ENCODE results near the gene RAB11FIP5.

Gene RAB11FIP5

GRCh38 chr2:73035899-73036711 lies 76.6 kb downstream of the RAB11FIP5 start:
- DNase-seq (ENCODE audit: low read depth in 2 of 3, low spot score in 2 of 3), result no peak

GRCh38 chr2:73034661-73035375 lies 77.9 kb downstream of the RAB11FIP5 start:
- no peak for DNase-seq (ENCODE audit: low read depth in 2 of 3, low spot score in 2 of 3)

- DNase-seq (ENCODE audit: low read depth in 2 of 3, low spot score in 2 of 3), result no peak
These were observed 78.9 kb downstream of the RAB11FIP5 start for GRCh38 chr2:73033766-73034381.

- no peak for DNase-seq (ENCODE audit: low read depth in 2 of 3, low spot score in 2 of 3)
These were observed 79.5 kb downstream of the RAB11FIP5 start for GRCh38 chr2:73033142-73033765.

- DNase-seq (ENCODE audit: low read depth in 2 of 3, low spot score in 2 of 3), result no peak
These were observed 80.0 kb downstream of the RAB11FIP5 start for GRCh38 chr2:73032702-73033097.

GRCh38 chr2:73031725-73032701 lies 80.7 kb downstream of the RAB11FIP5 start:
- no peak for DNase-seq (ENCODE audit: low read depth in 2 of 3, low spot score in 2 of 3)

- no peak for DNase-seq (ENCODE audit: low read depth in 2 of 3, low spot score in 2 of 3)
These were observed 81.6 kb downstream of the RAB11FIP5 start for GRCh38 chr2:73031095-73031678.

- no peak for DNase-seq (ENCODE audit: low read depth in 2 of 3, low spot score in 2 of 3)
These were observed 83.9 kb downstream of the RAB11FIP5 start for GRCh38 chr2:73028841-73029240.

GRCh38 chr2:73027340-73027739 lies 85.4 kb downstream of the RAB11FIP5 start:
- DNase-seq (ENCODE audit: low read depth in 2 of 3, low spot score in 2 of 3), result no peak

- DNase-seq (ENCODE audit: low read depth in 2 of 3, low spot score in 2 of 3), result no peak
These were observed 89.3 kb downstream of the RAB11FIP5 start for GRCh38 chr2:73023497-73023896.

Measured in activated CD8-positive, alpha-beta memory T cell treated with anti-CD3 and anti-CD28 coated beads for 48 hours (primary cell).